Prostate gland (tissue), 2 donors: Measurements from ENCODE around the gene TMEM19. TPM values are rescaled to one million over a fixed set of nuclear protein-coding genes. Genes with fewer than 3 reads are reported as not detected.

Source experiments
- DNase-seq: peaks from one replicate; pipeline ENCODE4 v3.0.0-alpha.2; 2019; ENCODE audit warnings: low spot score
- H3K27ac ChIP-seq, 2 donors: fragments of 200-600 bp; sonication (generic); 2 replicates each; pipeline ENCODE4 v1.5.1; 2017 to 2019
- H3K27me3 ChIP-seq: fragments of 200-600 bp; sonication (generic); replicated peaks from 2 replicates; pipeline ENCODE4 v1.5.1; 2019; ENCODE audit not compliant: insufficient read depth
- H3K36me3 ChIP-seq, 2 donors: fragments of 200-600 bp; sonication (generic); 1 replicate in 1 of 2; 2 replicates in 1 of 2; pipeline versions ENCODE4 v1.5.1 to v1.8.1; 2017 to 2019
- H3K4me1 ChIP-seq: fragments of 200-600 bp; sonication (generic); replicated peaks from 2 replicates; pipeline ENCODE4 v1.5.1; 2019
- H3K4me3 ChIP-seq, 2 donors: fragments of 200-600 bp; sonication (generic); 2 replicates each; pipeline ENCODE4 v1.5.1; 2017 to 2019
- H3K9me3 ChIP-seq: fragments of 200-600 bp; sonication (generic); 2 replicates; pipeline ENCODE4 v1.5.1; 2017
- POLR2A ChIP-seq: fragments of 450-650 bp; IDR thresholded peaks from one replicate; pipeline ENCODE4 v1.6.1; 2016; ENCODE audit warnings: antibody characterized with exemption, mild to moderate bottlenecking
- POLR2AphosphoS5 ChIP-seq: sonication (generic); formaldehyde crosslinking; IDR thresholded peaks from one replicate; pipeline ENCODE4 v1.6.1; 2017; ENCODE audit warnings: antibody characterized with exemption
- WGBS: methylation state at CpG from one replicate; pipeline ENCODE4 v1.1.5; 2018; 5-methylcytosine and 5-hydroxymethylcytosine counted together
- intact Hi-C: fragments of 100-400 bp; cut with DNase I; formaldehyde crosslinking; loops from one replicate; pipeline ENCODE4 v1.14.2; 2022
- total RNA-seq, 2 donors: library from RNA; depleted of rRNA; stranded (reverse); fragments of >200 nt; gene quantifications; one replicate each; pipeline ENCODE4 v1.1.0, GENCODE V29; 2016
- TF ChIP-seq, protein P1 (sequence below), 4 experiments: fragments of 200-600 bp in 2 of 4; fragments of 450-650 bp in 2 of 4; sonication (generic) in 2 of 4; IDR thresholded peaks; 1 replicate in 3 of 4; 2 replicates in 1 of 4; pipeline ENCODE4 v1.5.1; 2016 to 2019; ENCODE audit warnings: antibody characterized with exemption in 4 of 4, mild to moderate bottlenecking in 2 of 4, moderate library complexity in 2 of 4

TMEM19 gene
- total RNA-seq, 2 donors from 2014 or later = 21.1 to 39.0 TPM

DNA sequence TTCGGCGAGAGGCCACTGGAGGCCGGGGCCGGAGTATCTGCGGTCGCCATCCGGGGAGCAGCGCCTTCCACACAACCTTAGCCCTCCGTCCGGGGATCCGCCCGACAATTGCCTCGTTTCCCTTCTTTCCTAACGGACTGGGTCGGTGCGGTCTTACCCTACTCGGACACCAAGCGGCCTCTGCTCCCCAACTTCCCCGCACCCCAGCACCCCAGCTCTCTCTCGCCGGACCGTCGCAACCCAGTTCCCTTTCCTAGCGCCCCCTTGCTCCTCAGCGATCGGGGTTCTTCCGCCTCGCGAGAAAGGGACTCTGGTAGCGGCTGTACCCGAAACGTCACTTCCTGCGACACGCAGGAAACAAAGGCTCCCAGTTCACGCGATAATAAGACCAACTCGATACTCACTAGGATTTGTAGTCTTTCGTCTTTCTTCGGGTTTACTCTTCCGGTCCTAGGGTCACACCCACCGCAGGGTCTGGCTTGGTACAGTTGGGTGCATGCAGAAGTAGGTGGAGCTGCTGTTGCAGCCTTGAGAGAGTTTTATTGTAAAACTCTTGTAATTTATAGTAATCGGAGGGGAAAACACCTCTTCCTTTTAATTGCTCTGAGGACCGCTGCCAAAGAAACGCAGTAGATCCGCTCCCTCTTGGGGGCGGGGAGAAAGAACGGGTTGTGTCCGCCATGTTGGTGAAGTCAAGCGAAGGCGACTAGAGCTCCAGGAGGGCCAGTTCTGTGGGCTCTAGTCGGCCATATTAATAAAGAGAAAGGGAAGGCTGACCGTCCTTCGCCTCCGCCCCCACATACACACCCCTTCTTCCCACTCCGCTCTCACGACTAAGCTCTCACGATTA is 22.1 kb upstream of the TMEM19 start, which contains the start of the genes THAP2 and ZFC3H1:
Gene THAP2, plus strand, starts transcription at position 741 of the 850 bp plus-strand sequence. CDS start 209 bp downstream, outside the sequence.
Gene ZFC3H1, minus strand, starts transcription at position 288 of the 850 bp plus-strand sequence. Its CDS starts 238 bp downstream, at position 50.
- H3K9me3 ChIP-seq = no peaks in the 10 kb centered on the region
- WGBS = under 1% methylated on average over 56 of the region's 57 CpGs
- H3K4me3 ChIP-seq = peak within 1 kb of the TSS; percentile 83
- TF ChIP-seq, protein P1, sequence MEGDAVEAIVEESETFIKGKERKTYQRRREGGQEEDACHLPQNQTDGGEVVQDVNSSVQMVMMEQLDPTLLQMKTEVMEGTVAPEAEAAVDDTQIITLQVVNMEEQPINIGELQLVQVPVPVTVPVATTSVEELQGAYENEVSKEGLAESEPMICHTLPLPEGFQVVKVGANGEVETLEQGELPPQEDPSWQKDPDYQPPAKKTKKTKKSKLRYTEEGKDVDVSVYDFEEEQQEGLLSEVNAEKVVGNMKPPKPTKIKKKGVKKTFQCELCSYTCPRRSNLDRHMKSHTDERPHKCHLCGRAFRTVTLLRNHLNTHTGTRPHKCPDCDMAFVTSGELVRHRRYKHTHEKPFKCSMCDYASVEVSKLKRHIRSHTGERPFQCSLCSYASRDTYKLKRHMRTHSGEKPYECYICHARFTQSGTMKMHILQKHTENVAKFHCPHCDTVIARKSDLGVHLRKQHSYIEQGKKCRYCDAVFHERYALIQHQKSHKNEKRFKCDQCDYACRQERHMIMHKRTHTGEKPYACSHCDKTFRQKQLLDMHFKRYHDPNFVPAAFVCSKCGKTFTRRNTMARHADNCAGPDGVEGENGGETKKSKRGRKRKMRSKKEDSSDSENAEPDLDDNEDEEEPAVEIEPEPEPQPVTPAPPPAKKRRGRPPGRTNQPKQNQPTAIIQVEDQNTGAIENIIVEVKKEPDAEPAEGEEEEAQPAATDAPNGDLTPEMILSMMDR (IDR thresholded peaks at IDR 0.05) = peak in 3 of 4 experiments; percentile 17 to 31 (median 22)
- TF ChIP-seq POLR2A = peak; percentile 96
- TF ChIP-seq POLR2AphosphoS5 = peak; percentile 97
- H3K4me1 ChIP-seq = no peaks in the 10 kb centered on the region
- DNase-seq = peak; percentile 97
- no peaks in the 10 kb centered on the region for H3K27me3 ChIP-seq
- intact Hi-C loops = loop anchor here (1.0 kb wide), 1 partner anchor 22 kb away; no protein-coding TSS in a partner anchor
- H3K27ac ChIP-seq = peak within 1 kb of the TSS; percentile 96 to 97
- no peaks in the 10 kb centered on the region for H3K36me3 ChIP-seq

DNA sequence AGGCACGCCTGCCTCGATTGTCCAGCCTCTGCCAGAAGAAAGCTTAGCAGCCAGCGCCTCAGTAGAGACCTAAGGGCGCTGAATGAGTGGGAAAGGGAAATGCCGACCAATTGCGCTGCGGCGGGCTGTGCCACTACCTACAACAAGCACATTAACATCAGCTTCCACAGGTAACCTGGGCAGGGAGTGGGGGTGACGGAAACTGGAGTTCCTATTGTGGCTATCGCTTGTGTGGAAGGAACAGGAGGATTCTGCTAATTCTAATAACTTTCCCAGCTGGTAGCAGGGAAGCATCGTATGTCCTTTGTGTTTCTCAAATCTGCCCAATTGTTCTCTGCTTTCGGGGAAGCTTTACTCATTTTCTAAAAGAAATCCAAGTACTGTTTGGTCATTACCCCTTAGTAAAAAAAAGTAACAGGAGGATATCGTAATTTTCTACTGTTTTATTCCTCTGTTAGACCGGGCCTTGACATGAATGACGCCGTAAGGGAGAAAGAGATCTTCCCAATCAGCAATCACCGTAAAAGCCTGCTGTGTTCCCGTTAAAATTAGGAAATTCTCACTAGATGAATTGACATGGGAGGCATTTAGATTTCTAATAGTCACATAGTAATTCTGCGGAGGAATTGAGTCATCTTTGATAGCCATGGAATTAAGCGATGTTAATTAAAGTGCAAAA is 21.3 kb upstream of the TMEM19 start:
- Histone ChIP-seq H3K36me3 (no peaks in the 10 kb centered on the region), H3K27me3 (no peaks in the 10 kb centered on the region), H3K9me3 (no peaks in the 10 kb centered on the region), H3K27ac (peak overlapping the region; percentile 96 to 97), H3K4me3 (peak overlapping the region; percentile 83), H3K4me1 (no peaks in the 10 kb centered on the region)
- intact Hi-C loops = loop anchor here (1.0 kb wide), 1 partner anchor 21 kb away; no protein-coding TSS in a partner anchor
- WGBS = under 1% methylated on average over 20 of the region's 20 CpGs
- TF ChIP-seq POLR2AphosphoS5 = no peak
- no peak for TF ChIP-seq POLR2A
- TF ChIP-seq, protein P1 (IDR thresholded peaks at IDR 0.05) = no peak
- no peak for DNase-seq

DNA sequence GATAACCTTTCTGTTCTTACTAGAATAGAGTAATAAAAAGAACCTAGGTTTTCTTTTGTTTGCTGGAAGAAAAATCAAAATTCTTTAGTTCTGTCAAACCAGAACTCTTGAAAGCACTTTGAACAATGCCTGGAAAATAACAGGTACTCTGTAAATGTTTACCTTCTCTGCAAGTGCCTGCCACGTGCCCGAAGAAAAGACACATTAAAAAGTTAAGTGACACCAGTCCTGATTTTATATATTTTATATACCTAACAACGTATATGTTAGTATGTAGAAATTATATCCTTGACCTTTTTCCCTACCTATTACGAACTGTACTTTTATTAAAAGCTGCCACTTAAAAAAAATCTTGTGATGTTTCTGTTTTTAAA is 20.8 kb upstream of the TMEM19 start:
- H3K4me3 ChIP-seq = peak overlapping the region; percentile 83
- no peak for DNase-seq
- intact Hi-C loops = no loop called here
- WGBS = 7% methylated on average over 4 of the region's 4 CpGs
- H3K4me1 ChIP-seq = no peaks in the 10 kb centered on the region
- no peaks in the 10 kb centered on the region for H3K9me3 ChIP-seq
- H3K27ac ChIP-seq = peak overlapping the region; percentile 96 to 97
- no peaks in the 10 kb centered on the region for H3K36me3 ChIP-seq
- H3K27me3 ChIP-seq = no peaks in the 10 kb centered on the region
- TF ChIP-seq POLR2A (no peak), POLR2AphosphoS5 (peak; percentile 31)
- TF ChIP-seq, protein P1 (IDR thresholded peaks at IDR 0.05) = no peak

DNA sequence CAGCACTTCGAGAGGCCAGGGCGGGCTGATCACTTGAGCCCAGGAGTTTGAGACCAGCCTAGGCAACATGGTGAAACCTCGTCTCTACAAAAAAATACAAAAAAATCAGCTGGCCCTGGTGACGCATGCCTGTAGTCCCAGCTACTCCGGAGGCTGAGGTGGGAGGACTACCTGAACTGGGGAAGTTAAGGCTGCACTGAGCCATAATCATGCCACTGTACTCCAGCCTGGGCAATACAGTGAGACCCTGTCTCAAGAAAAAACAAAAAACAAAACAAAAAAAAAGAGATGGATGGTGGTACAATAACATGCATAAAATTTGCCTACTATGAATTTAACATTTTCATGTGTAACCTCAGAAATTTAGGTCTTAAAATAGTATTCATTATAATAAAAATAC is 19.6 kb upstream of the TMEM19 start:
- no peak overlapping the region for H3K27ac ChIP-seq
- no peaks in the 10 kb centered on the region for H3K4me1 ChIP-seq
- H3K27me3 ChIP-seq = no peaks in the 10 kb centered on the region
- intact Hi-C loops = no loop called here
- H3K9me3 ChIP-seq = no peaks in the 10 kb centered on the region
- H3K4me3 ChIP-seq = no peak overlapping the region
- 93% methylated on average over 5 of the region's 5 CpGs for WGBS
- DNase-seq = no peak
- TF ChIP-seq POLR2A (no peak), POLR2AphosphoS5 (no peak)
- TF ChIP-seq, protein P1 (IDR thresholded peaks at IDR 0.05) = no peak
- no peaks in the 10 kb centered on the region for H3K36me3 ChIP-seq
